Choroid plexus epithelial cell (primary cell): ENCODE data around the gene TAF9B.

Source experiments
- DNase-seq: peaks from one replicate; pipeline ENCODE4 v3.0.0-alpha.2; 2010; ENCODE audit warnings: low read depth
- H3K4me3 ChIP-seq: 2 replicates; pipeline ENCODE4 v1.5.1; 2011; ENCODE audit warnings: low read depth, mild to moderate bottlenecking, control low read depth, low read length, moderate library complexity
- TF ChIP-seq, protein P1 (sequence below): conservative IDR thresholded peaks from 2 replicates; pipeline ENCODE4 v1.5.1; 2011; ENCODE audit warnings: low read depth, mild to moderate bottlenecking, control low read depth, inconsistent platforms, low read length, moderate library complexity

TAF9B gene

DNA sequence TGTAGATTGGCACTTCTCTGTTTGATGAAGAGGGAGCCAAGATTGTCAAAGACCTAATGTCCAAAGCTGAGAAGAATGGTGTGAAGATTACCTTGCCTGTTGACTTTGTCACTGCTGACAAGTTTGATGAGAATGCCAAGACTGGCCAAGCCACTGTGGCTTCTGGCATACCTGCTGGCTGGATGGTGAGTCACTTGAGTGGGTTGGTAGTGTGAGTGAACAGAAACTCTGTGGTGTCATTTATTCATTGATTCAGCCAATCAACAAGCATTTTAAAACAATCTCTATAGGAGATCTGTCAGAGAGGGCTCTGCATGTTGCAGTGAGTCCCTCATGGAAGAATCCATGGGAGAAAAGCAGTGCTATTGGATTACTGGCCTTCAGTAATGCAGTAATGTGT is 16.3 kb downstream of the TAF9B start:
- no peak overlapping the region for H3K4me3 ChIP-seq
- DNase-seq: peak; percentile 10

DNA sequence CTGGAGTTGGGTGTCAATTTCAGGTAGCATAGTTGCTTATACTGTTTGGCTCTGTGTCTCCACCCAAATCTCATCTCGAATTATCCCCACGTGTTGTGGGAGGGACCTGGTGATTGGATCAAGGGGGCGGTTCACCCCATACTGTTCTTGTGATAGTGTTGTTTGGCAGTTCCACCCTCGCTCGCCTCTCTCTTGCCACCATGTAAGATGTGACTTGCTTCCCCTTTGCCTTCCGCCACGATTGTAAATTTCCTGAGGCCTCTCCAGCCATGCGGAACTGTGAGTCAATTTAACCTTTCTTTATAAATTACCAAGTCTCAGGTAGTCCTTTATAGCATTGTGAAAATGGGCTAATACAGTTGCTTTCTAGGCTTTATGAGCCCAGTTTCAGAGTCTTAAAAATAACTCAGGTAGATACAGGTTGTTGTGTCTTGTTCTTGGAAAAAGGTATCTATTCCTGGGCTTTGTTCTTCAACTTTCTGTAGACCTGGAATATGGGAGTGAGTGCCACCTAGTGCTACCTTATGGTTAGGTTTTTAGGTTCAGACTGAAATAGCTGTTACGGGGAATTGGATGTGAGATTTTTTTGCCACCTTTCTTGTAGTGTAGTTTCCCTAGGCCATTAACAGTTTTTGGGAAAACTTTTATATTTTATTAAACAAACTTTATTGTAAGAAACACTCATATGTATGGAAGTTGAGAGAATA is 19.8 kb downstream of the TAF9B start:
- no peak overlapping the region for H3K4me3 ChIP-seq
- TF ChIP-seq, protein P1, sequence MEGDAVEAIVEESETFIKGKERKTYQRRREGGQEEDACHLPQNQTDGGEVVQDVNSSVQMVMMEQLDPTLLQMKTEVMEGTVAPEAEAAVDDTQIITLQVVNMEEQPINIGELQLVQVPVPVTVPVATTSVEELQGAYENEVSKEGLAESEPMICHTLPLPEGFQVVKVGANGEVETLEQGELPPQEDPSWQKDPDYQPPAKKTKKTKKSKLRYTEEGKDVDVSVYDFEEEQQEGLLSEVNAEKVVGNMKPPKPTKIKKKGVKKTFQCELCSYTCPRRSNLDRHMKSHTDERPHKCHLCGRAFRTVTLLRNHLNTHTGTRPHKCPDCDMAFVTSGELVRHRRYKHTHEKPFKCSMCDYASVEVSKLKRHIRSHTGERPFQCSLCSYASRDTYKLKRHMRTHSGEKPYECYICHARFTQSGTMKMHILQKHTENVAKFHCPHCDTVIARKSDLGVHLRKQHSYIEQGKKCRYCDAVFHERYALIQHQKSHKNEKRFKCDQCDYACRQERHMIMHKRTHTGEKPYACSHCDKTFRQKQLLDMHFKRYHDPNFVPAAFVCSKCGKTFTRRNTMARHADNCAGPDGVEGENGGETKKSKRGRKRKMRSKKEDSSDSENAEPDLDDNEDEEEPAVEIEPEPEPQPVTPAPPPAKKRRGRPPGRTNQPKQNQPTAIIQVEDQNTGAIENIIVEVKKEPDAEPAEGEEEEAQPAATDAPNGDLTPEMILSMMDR: peak; percentile 38
- DNase-seq: peak; percentile 20

More for the DNA sequence above, 16.3 kb downstream of the TAF9B start:
- TF ChIP-seq, protein P1: no peak

- TF ChIP-seq, protein P1: no peak
- DNase-seq: no peak
- H3K4me3 ChIP-seq: no peak overlapping the region
Observed at GRCh38 chrX:78118628-78119027, 20.8 kb downstream of the TAF9B start.

GRCh38 chrX:78116766-78117165 is 22.7 kb downstream of the TAF9B start:
- no peak for DNase-seq
- TF ChIP-seq, protein P1: no peak

GRCh38 chrX:78116365-78116764 is 23.1 kb downstream of the TAF9B start:
- H3K4me3 ChIP-seq: no peak overlapping the region
- no peak for DNase-seq
- TF ChIP-seq, protein P1: no peak

More at GRCh38 chrX:78116766-78117165, 22.7 kb downstream of the TAF9B start:
- no peak overlapping the region for H3K4me3 ChIP-seq

DNA sequence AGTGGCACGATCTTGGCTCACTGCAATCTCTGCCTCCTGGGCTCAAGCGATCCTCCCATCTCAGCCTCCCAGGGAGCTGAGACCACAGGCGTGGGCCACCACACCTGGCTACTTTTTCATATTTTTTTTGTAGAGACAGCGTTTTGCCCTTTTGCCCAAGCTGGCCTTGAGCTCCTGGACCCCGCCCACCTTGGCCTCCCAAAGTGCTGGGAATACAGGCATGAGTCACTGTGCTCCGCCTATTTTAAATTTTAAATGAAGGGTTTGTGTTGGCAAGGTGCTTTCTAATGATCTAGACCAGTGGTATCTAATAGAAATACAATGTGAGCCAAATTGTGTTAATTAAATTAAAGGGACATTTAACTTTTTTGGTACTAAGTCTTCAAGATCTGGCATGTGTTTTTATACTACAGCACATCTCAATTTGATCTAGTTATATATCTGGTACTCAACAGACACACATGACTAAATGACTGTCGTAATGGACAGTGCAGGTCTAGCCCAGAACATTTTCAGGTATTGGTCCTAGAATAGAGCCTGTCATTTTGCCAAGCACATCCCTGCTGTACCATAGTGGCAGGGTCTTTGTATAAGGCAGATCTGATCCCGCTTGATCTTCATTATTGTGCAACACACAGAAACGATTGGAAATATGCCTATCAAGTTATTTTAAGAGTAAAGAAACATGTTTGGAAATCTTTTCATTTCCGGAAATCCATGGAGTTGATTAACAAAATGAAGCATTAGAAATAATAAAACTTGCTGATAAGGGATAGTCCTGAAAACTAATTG is 28.1 kb downstream of the TAF9B start:
- no peak for DNase-seq
- H3K4me3 ChIP-seq: no peak overlapping the region
- TF ChIP-seq, protein P1: no peak
